ENCODE data around the gene ECSCR. TPM values are rescaled to one million over a fixed set of nuclear protein-coding genes. Genes with fewer than 3 reads are reported as not detected.

The ECSCR gene
- total and polyA plus RNA-seq, 10 of the 15 experiments (the other 5 are each of a cell fraction or from before 2014, with no cell fraction given) = 0.15 to 0.83 (median 0.23) TPM; not detected in 3

DNA sequence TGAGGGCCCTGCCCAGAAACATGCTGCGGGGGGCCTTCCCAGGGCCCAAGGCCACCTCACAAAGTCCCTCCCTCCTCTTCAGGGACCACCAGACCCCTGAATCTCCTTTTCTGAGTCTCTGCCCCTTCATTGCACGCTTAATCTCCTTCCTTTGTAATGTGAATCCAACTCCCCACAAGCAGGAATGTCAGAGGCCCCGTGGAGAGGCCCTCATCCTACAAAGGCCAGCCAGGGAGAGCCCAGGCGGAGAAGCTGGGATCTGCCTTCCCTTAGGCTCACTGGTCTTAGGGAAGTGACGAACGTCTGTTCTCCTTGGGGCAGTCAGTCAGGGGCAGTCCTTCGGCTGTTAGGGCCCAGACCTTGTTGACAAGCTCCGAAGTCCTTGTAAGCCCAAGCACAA, 10.6 kb upstream of the ECSCR start:
- no peak for TF ChIP-seq POLR2A (IDR thresholded peaks at IDR 0.05; ENCODE audit: low read depth, low read length)
- TF ChIP-seq CREB1 (IDR thresholded peaks at IDR 0.05; ENCODE audit: low read depth) = no peak
- TF ChIP-seq SUZ12 (IDR thresholded peaks at IDR 0.05; ENCODE audit: unreplicated experiment) = no peak
- TF ChIP-seq, protein P1, sequence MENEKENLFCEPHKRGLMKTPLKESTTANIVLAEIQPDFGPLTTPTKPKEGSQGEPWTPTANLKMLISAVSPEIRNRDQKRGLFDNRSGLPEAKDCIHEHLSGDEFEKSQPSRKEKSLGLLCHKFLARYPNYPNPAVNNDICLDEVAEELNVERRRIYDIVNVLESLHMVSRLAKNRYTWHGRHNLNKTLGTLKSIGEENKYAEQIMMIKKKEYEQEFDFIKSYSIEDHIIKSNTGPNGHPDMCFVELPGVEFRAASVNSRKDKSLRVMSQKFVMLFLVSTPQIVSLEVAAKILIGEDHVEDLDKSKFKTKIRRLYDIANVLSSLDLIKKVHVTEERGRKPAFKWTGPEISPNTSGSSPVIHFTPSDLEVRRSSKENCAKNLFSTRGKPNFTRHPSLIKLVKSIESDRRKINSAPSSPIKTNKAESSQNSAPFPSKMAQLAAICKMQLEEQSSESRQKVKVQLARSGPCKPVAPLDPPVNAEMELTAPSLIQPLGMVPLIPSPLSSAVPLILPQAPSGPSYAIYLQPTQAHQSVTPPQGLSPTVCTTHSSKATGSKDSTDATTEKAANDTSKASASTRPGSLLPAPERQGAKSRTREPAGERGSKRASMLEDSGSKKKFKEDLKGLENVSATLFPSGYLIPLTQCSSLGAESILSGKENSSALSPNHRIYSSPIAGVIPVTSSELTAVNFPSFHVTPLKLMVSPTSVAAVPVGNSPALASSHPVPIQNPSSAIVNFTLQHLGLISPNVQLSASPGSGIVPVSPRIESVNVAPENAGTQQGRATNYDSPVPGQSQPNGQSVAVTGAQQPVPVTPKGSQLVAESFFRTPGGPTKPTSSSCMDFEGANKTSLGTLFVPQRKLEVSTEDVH (IDR thresholded peaks at IDR 0.05; ENCODE audit: low read depth, partially characterized antibody) = no peak
- no peak for TF ChIP-seq POU2F2 (IDR thresholded peaks at IDR 0.05; ENCODE audit: borderline replicate concordance, low read depth, low read length)
- no peak for TF ChIP-seq SMAD1 (IDR thresholded peaks at IDR 0.05; ENCODE audit: low read depth, partially characterized antibody)
- no peak for TF ChIP-seq MXI1 (IDR thresholded peaks at IDR 0.05; ENCODE audit: low read depth, low read length)
- no peak for TF ChIP-seq CBFB (IDR thresholded peaks at IDR 0.05; ENCODE audit: low read depth)
- TF ChIP-seq IKZF1 (conservative IDR thresholded peaks at IDR 0.05) = no peak
- no peak for TF ChIP-seq RFX5 (IDR thresholded peaks at IDR 0.05; ENCODE audit: low read depth, low read length)
- no peak for TF ChIP-seq RUNX3 (IDR thresholded peaks at IDR 0.05; ENCODE audit: low read length)
- no peak for TF ChIP-seq STAT3 (IDR thresholded peaks at IDR 0.05; ENCODE audit: low read depth, low read length)
- peaks cover 0 to 4% of the 10 kb centered on the region in 2 experiments; a peak in 2 of 4 replicates for H3K36me3 ChIP-seq (ENCODE audit: control insufficient read depth in 2 of 2, insufficient read depth in 2 of 2, low read length in 1 of 2)
- DNase-seq (ENCODE audit: low read depth, low spot score) (no peak), FAIRE-seq (no peak), ATAC-seq (no peak)
- ChIA-PET POLR2A (interaction anchor here (1.3 kb wide), 1 partner anchor 15 kb away, joined by 4 read pairs; no protein-coding TSS in a partner anchor), CTCF (interaction anchor here (1.2 to 2.1 kb wide), 4 partner anchors 9 to 40 kb away, joined by 4 to 10 read pairs (median 5); partner anchors contain the start of gene STING1), SMC1A (ENCODE audit: uncharacterized antibody, unreplicated experiment) (no interaction called here), RAD21 (ENCODE audit: unreplicated experiment) (interaction anchor here (1.2 to 1.9 kb wide), 2 partner anchors 11 to 50 kb away, joined by 3 to 4 read pairs; partner anchors contain the start of gene ECSCR)
- no peak overlapping the region for H2AFZ ChIP-seq (ENCODE audit: control insufficient read depth, low read depth, low read length)
- H3K27me3 ChIP-seq (replicated peaks in 1 of 2; ENCODE audit: control insufficient read depth in 2 of 2, insufficient read depth in 2 of 2, low read length in 1 of 2) = no peaks in the 10 kb centered on the region
- WGBS (ENCODE audit: insufficient coverage, insufficient replicate concordance, low lambda C conversion rate, missing lambda C conversion rate) = 47% methylated on average over 8 of the region's 8 CpGs
- no peak overlapping the region for H3K9ac ChIP-seq (ENCODE audit: control insufficient read depth, insufficient read depth, low read length)
- H3K79me2 ChIP-seq (ENCODE audit: control insufficient read depth, insufficient read depth, low read length) = no peaks in the 10 kb centered on the region
- H4K20me1 ChIP-seq (ENCODE audit: control insufficient read depth, insufficient read depth) = no peaks in the 10 kb centered on the region
- no peaks in the 10 kb centered on the region for H3K9me3 ChIP-seq (replicated peaks; ENCODE audit: control insufficient read depth, insufficient read depth, low read length)
- H3K4me1 ChIP-seq (ENCODE audit: control insufficient read depth, insufficient read depth, low read length) = peaks cover 12% of the 10 kb centered on the region
- in situ Hi-C loops (cut with MboI) = no loop called here
- intact Hi-C loops (cut with micrococcal nuclease; ENCODE audit: unreplicated experiment) = no loop called here
- no peak overlapping the region for H3K4me2 ChIP-seq (ENCODE audit: control insufficient read depth, insufficient read depth)
- H3K27ac ChIP-seq (ENCODE audit: control insufficient read depth, insufficient read depth) = no peak overlapping the region
- H3K4me3 ChIP-seq = no peak overlapping the region
- BruUV-seq (replicated peaks) = no TSS peak

Measured in GM12878 (cell line).